Measurements from ENCODE around the gene TMBIM4. TPM values are rescaled to one million over a fixed set of nuclear protein-coding genes. Genes with fewer than 3 reads are reported as not detected.
A peak's percentile ranks its signal among the peaks of the same experiment; 100 is the strongest.

The TMBIM4 gene
- total RNA-seq, 2 donors from 2014 or later: 242 to 337 TPM

DNA sequence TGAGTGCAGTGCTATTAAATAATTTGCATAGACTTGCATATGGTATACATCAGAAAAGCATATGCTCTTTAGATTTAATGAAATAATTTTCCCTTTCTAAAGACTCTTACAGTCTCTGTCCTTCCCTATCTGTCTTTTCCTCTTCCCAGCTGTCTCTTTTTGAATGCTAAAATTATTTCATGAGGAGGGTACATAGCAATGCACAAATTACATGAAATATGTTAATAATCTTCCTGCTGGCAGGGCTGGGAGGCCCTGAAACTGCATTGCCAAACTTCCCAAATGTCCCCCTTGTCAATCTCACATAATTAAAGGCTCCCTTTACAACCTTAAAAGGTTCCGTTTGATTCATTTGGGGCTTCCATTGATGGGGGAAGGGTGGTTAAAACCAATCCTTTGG lies 61.4 kb downstream of the TMBIM4 start:
- Histone ChIP-seq H3K4me1 (replicated peaks) (no peaks in the 10 kb centered on the region), H3K27ac (no peak overlapping the region), H3K36me3 (no peaks in the 10 kb centered on the region), H3K4me3 (no peak overlapping the region), H3K27me3 (replicated peaks; ENCODE audit: insufficient read depth) (no peaks in the 10 kb centered on the region), H3K9me3 (no peaks in the 10 kb centered on the region)
- WGBS: 92% methylated on average over 1 of the region's 1 CpG
- no peak for DNase-seq (ENCODE audit: low spot score)
- TF ChIP-seq POLR2AphosphoS5 (IDR thresholded peaks at IDR 0.05) (no peak), POLR2A (IDR thresholded peaks at IDR 0.05) (no peak)
- TF ChIP-seq, protein P1, sequence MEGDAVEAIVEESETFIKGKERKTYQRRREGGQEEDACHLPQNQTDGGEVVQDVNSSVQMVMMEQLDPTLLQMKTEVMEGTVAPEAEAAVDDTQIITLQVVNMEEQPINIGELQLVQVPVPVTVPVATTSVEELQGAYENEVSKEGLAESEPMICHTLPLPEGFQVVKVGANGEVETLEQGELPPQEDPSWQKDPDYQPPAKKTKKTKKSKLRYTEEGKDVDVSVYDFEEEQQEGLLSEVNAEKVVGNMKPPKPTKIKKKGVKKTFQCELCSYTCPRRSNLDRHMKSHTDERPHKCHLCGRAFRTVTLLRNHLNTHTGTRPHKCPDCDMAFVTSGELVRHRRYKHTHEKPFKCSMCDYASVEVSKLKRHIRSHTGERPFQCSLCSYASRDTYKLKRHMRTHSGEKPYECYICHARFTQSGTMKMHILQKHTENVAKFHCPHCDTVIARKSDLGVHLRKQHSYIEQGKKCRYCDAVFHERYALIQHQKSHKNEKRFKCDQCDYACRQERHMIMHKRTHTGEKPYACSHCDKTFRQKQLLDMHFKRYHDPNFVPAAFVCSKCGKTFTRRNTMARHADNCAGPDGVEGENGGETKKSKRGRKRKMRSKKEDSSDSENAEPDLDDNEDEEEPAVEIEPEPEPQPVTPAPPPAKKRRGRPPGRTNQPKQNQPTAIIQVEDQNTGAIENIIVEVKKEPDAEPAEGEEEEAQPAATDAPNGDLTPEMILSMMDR (IDR thresholded peaks at IDR 0.05): no peak
- intact Hi-C loops (cut with DNase I): no loop called here

DNA sequence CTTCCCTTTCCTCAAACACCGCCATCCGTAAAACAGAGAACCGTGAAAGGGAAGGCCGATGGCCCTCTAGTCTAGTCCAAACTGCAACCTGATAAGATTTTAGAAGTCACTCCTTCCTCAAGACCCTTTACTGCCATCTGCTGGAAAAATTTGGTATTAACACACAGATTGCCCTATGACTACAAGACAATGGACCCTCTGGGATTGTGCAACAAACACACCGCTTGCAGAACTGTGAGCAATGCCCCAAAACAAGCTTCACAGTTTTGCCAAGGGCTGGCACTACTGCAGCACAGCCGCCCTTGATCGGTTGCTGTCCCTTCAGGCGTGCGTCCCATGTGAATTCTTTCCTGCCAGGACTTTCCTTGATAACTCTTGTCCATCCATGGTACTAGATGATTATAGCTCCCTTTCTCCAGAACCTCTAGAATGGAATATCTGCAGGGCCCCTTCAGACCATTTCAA lies 62.3 kb downstream of the TMBIM4 start:
- H3K9me3 ChIP-seq: no peaks in the 10 kb centered on the region
- intact Hi-C loops (cut with DNase I): no loop called here
- WGBS: 36% methylated on average over 9 of the region's 9 CpGs
- TF ChIP-seq, protein P1 (IDR thresholded peaks at IDR 0.05): peak; percentile 52 to 66 (median 57)
- TF ChIP-seq POLR2A (IDR thresholded peaks at IDR 0.05): no peak
- H3K27ac ChIP-seq: no peak overlapping the region
- no peaks in the 10 kb centered on the region for H3K36me3 ChIP-seq
- H3K4me3 ChIP-seq: no peak overlapping the region
- peak; percentile 60 for DNase-seq (ENCODE audit: low spot score)
- no peaks in the 10 kb centered on the region for H3K27me3 ChIP-seq (replicated peaks; ENCODE audit: insufficient read depth)
- H3K4me1 ChIP-seq (replicated peaks): no peaks in the 10 kb centered on the region

DNA sequence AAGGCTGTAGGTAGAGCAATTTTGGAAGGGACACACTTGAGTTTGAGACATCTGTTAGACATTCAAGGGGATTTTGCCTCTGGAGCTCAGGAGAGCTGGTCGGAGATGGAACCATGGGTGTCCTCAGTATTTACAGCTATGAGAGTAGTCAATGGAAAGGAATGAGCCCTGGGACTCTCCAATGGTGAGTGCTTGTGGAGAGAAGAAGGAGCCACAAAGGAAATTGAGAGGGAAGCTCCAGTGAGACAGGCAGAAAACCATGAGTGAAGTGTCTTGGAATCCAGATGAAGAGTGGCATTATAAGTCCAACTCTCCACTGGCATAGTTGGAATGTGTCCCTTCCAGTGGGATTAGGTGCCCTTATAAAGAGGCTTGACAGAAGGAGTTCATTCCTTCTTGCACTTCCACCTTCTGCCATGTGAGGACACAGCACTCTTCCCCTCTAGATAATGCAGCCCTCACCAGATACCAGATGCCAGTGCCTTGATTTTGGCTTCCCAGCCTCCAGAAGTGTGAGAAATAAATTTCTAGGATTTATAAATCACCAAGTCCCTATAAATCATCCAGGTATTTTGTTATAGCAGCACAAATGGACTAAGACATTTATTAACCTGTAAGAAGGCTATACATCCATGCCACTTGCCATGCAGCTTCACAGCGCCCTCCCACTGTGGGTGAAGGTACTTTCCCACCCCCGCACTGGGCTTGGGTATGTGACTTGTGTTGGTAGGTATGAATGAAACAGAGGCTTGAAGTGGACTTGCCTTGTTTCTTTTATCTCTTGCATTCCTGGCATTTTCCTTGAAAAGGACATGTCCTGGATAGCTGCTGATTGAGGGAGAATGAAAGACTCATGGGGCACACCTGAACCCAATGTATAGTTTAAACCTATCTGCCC lies 66.5 kb downstream of the TMBIM4 start:
- H3K9me3 ChIP-seq: no peaks in the 10 kb centered on the region
- 89% methylated on average over 3 of the region's 3 CpGs for WGBS
- no peak overlapping the region for H3K27ac ChIP-seq
- no peak overlapping the region for H3K4me3 ChIP-seq
- DNase-seq (ENCODE audit: low spot score): no peak
- H3K36me3 ChIP-seq: no peaks in the 10 kb centered on the region
- H3K27me3 ChIP-seq (replicated peaks; ENCODE audit: insufficient read depth): no peaks in the 10 kb centered on the region
- TF ChIP-seq POLR2A (IDR thresholded peaks at IDR 0.05) (no peak), POLR2AphosphoS5 (IDR thresholded peaks at IDR 0.05) (no peak)
- TF ChIP-seq, protein P1 (IDR thresholded peaks at IDR 0.05): no peak
- intact Hi-C loops (cut with DNase I): no loop called here
- no peaks in the 10 kb centered on the region for H3K4me1 ChIP-seq (replicated peaks)

DNA sequence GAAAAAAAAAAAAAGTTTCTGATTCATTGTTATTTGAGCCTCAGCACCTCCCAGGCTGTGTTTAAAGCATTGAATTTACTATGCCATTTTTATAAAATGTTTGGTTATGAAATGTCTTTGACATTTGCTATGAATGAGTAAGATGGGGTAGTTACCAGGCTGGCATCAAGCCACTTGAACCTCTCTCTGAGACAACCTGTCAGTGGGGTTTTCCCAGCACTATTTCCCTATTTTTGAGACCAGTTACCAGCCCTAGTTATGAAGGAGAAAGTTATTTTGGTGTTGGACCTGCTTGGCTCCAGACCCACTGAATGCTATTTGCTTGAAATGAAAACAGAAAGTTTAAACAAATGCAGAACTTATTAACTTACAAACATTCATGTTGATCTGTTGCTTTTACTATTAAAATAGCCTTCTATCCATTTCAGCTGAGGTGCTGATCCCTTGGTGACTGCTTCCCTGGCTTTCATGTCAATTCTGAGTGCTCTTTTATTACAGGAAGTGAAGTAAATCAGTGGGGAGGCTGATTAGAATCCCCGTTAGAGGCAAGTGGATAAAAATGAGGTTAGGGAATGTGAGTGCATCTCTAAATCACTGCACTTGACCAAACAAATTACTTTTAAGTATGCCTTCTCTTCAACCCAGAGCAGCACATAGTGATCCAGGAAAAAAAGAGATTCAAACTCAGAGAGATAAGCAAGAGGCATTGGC lies 77.1 kb downstream of the TMBIM4 start:
- H3K4me3 ChIP-seq: no peak overlapping the region
- H3K27me3 ChIP-seq (replicated peaks; ENCODE audit: insufficient read depth): no peaks in the 10 kb centered on the region
- no peaks in the 10 kb centered on the region for H3K36me3 ChIP-seq
- H3K9me3 ChIP-seq: no peaks in the 10 kb centered on the region
- WGBS: 14% methylated on average over 1 of the region's 1 CpG
- H3K27ac ChIP-seq: no peak overlapping the region
- no peak for DNase-seq (ENCODE audit: low spot score)
- no peaks in the 10 kb centered on the region for H3K4me1 ChIP-seq (replicated peaks)
- intact Hi-C loops (cut with DNase I): no loop called here
- TF ChIP-seq POLR2A (IDR thresholded peaks at IDR 0.05): no peak
- TF ChIP-seq, protein P1 (IDR thresholded peaks at IDR 0.05): no peak
- TF ChIP-seq POLR2AphosphoS5 (IDR thresholded peaks at IDR 0.05): no peak

All from prostate gland (tissue), 2 donors.